B cell (primary cell): ENCODE data around the gene DISP2. TPM values are rescaled to one million over a fixed set of nuclear protein-coding genes. Genes with fewer than 3 reads are reported as not detected.

ENCODE experiments used
- ATAC-seq: fragments of 200-7000 bp; cut with Tn5 transposase; one replicate; pipeline ENCODE4 v1.10.0; 2021; ENCODE audit warnings: low read depth, mild to moderate bottlenecking, moderate number of reproducible peaks, moderate library complexity
- CTCF ChIA-PET: fragments of 350-600 bp; sonication (Branson Sonifier 250); formaldehyde crosslinking; loops from one replicate; lab custom pipeline; 2021; ENCODE audit warnings: antibody characterized with exemption, inconsistent platforms; lab: Charles Lee
- POLR2A ChIA-PET: fragments of 350-600 bp; sonication (Branson Sonifier 250); formaldehyde crosslinking; loops from one replicate; lab custom pipeline; 2021; ENCODE audit warnings: antibody characterized with exemption; lab: Charles Lee
- DNase-seq: peaks from one replicate; pipeline ENCODE4 v3.0.0; 2013
- H2AFZ ChIP-seq: 2 replicates; pipeline ENCODE4 v1.6.1; 2012; ENCODE audit warnings: mild to moderate bottlenecking, low read depth, low read length; ENCODE audit not compliant: insufficient read depth, poor library complexity, severe bottlenecking
- H3K27ac ChIP-seq, 2 donors: 1 replicate in 1 of 2; 2 replicates in 1 of 2; pipeline ENCODE4 v1.5.1; 2012 to 2013; ENCODE audit warnings: low read length in 2 of 2, mild to moderate bottlenecking in 2 of 2, moderate library complexity in 1 of 2
- H3K27me3 ChIP-seq, 4 experiments: fragments of 200-600 bp in 1 of 4; sonication (generic) in 1 of 4; replicated peaks in 1 of 4; 1 replicate in 2 of 4; 2 replicates in 2 of 4; pipeline versions ENCODE4 v1.6.1 to v1.7.0; 2013 to 2016; ENCODE audit warnings: low read length in 3 of 4, mild to moderate bottlenecking in 2 of 4, mixed read lengths in 1 of 4, moderate library complexity in 1 of 4; ENCODE audit not compliant: insufficient read depth in 4 of 4, control insufficient read depth in 3 of 4; ENCODE audit errors: control extremely low read depth in 1 of 4
- H3K36me3 ChIP-seq, 2 experiments: replicated peaks in 1 of 2; 1 replicate in 1 of 2; 2 replicates in 1 of 2; pipeline versions ENCODE4 v1.6.1 to v1.7.1; 2013; ENCODE audit warnings: low read length in 1 of 2; ENCODE audit not compliant: insufficient read depth in 2 of 2, control insufficient read depth in 1 of 2; ENCODE audit errors: control extremely low read depth in 1 of 2, extremely low read depth in 1 of 2
- H3K4me1 ChIP-seq, 2 donors: fragments of 200-600 bp in 1 of 2; sonication (generic) in 1 of 2; 1 replicate in 1 of 2; 2 replicates in 1 of 2; pipeline versions ENCODE4 v1.5.1 to v1.6.1; 2013 to 2017; ENCODE audit warnings: low read length in 2 of 2; ENCODE audit not compliant: control insufficient read depth in 2 of 2, insufficient read depth in 2 of 2
- H3K4me2 ChIP-seq: replicated peaks from 2 replicates; pipeline ENCODE3; 2012; ENCODE audit warnings: mild to moderate bottlenecking, low read depth, low read length; ENCODE audit not compliant: poor library complexity, severe bottlenecking
- H3K4me3 ChIP-seq, 5 experiments: fragments of 200-600 bp in 1 of 5; sonication (generic) in 1 of 5; 1 replicate in 3 of 5; 2 replicates in 2 of 5; pipeline versions ENCODE4 v1.5.1 to v1.7.0; 2011 to 2016; ENCODE audit warnings: low read length in 4 of 5, mild to moderate bottlenecking in 4 of 5, low read depth in 2 of 5, control low read depth in 1 of 5, moderate library complexity in 1 of 5; ENCODE audit not compliant: insufficient read depth in 1 of 5; ENCODE audit errors: control extremely low read depth in 1 of 5, extremely low read depth in 1 of 5
- H3K79me2 ChIP-seq: fragments of 200-600 bp; sonication (generic); one replicate; pipeline ENCODE4 v1.6.0; 2016; ENCODE audit warnings: low read length; ENCODE audit not compliant: control insufficient read depth, insufficient read depth
- H3K9ac ChIP-seq: fragments of 200-600 bp; sonication (generic); 2 replicates; pipeline ENCODE4 v1.6.1; 2017; ENCODE audit warnings: mild to moderate bottlenecking, low read length, moderate library complexity
- H3K9me3 ChIP-seq, 3 donors: one replicate each; pipeline versions ENCODE4 v1.6.1 to v1.7.1; 2013; ENCODE audit warnings: low read length in 2 of 3; ENCODE audit not compliant: control insufficient read depth in 2 of 3, insufficient read depth in 1 of 3; ENCODE audit errors: control extremely low read depth in 1 of 3
- H4K20me1 ChIP-seq: 2 replicates; pipeline ENCODE4 v1.6.0; 2012; ENCODE audit warnings: mild to moderate bottlenecking, low read length; ENCODE audit not compliant: insufficient read depth, control insufficient read depth, poor library complexity, severe bottlenecking
- H3K27ac Mint-ChIP-seq: one replicate; pipeline ENCODE4 v1.8.0; 2021; ENCODE audit warnings: mixed read lengths
- H3K27me3 Mint-ChIP-seq: one replicate; pipeline ENCODE4 v1.8.0; 2021; ENCODE audit warnings: mixed read lengths
- H3K4me1 Mint-ChIP-seq: one replicate; pipeline ENCODE4 v1.8.0; 2021; ENCODE audit warnings: mixed read lengths
- H3K4me3 Mint-ChIP-seq: one replicate; pipeline ENCODE4 v1.8.0; 2021; ENCODE audit warnings: mixed read lengths
- H3K9me3 Mint-ChIP-seq: one replicate; pipeline ENCODE4 v1.8.0; 2022; ENCODE audit warnings: mixed read lengths; ENCODE audit not compliant: insufficient read depth
- EZH2 ChIP-seq: IDR thresholded peaks from 2 replicates; pipeline ENCODE4 v1.6.1; 2012; ENCODE audit warnings: borderline replicate concordance, low read depth, mild to moderate bottlenecking, moderate library complexity, low read length; ENCODE audit not compliant: insufficient read depth, poor library complexity, severe bottlenecking
- WGBS: methylation state at CpG from one replicate; pipeline ENCODE4 v1.1.5; 2013; ENCODE audit warnings: missing lambda C conversion rate; ENCODE audit not compliant: insufficient coverage; 5-methylcytosine and 5-hydroxymethylcytosine counted together
- intact Hi-C: fragments of 100-400 bp; cut with micrococcal nuclease; formaldehyde crosslinking; loops from one replicate; pipeline ENCODE4 v1.10.0; 2022
- polyA plus RNA-seq: library from polyadenylated mRNA; depleted of rRNA; stranded (reverse); fragments of >200 nt; gene quantifications from 2 replicates; pipeline ENCODE4 v1.2.3, GENCODE V29; 2012
- total RNA-seq, 2 donors: library from RNA; stranded (reverse); fragments of 120-200 nt in 1 of 2; gene quantifications; 1 replicate in 1 of 2; 2 replicates in 1 of 2; pipeline versions ENCODE4 v1.2.3 to v1.2.4, GENCODE V29; 2013 to 2022
- TF ChIP-seq, protein P1 (sequence below): fragments of 200-600 bp; IDR thresholded peaks from one replicate; pipeline ENCODE4 v1.8.0; 2022; ENCODE audit warnings: antibody characterized with exemption, mild to moderate bottlenecking

Gene DISP2
- total and polyA plus RNA-seq, 2 donors (not counting 1 experiment from before 2014, with no cell fraction given) = 0.13 to 0.71 TPM

DNA sequence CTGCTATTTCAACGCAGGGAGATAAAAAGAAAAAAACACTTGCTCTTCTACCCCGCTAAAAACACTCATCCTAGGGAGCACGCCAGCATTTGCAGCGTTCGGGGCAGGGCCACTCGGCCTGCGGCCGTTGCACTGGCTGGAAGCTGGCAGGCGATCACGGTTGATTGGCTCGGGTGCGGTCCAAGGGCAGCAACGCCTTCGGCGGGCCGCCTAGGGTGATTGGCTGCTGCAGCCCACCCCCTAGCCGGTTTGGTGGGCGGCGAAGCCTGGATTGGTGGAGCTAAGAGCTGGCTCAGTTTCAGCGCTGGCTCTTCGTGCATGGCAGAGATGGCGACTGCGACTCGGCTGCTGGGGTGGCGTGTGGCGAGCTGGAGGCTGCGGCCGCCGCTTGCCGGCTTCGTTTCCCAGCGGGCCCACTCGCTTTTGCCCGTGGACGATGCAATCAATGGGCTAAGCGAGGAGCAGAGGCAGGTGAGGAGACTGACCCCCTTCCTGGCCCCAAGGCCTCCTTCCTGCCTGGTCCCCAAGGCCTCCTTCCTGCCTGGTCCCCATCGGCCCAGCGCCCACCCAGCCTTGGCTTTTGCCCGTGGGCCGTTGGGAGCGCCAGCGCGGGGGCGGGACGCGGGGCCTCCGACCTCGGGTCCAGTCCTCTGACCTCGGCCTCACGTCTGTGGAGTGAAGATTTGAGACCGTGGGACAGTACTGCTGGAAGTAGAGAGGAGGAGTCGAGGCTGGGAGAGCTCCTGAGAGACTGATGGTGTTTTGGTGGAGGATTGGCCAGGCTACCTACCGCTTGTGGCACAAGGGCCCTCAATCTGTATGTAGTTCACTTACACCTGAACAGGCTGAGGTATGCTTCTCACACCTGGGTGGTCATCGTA lies 47.7 kb downstream of the DISP2 start, which contains the start of gene IVD:
Gene IVD (plus strand): TSS at position 295 of the 881 bp plus-strand sequence. CDS start 33 bp downstream, at position 328.
- Histone ChIP-seq H3K4me1 (peaks cover 24 to 29% of the 10 kb centered on the region in 2 donors), H3K9ac (peak within 1 kb of the TSS; percentile 81), H3K9me3 (no peaks in the 10 kb centered on the region), H3K27me3 (no peaks in the 10 kb centered on the region), H2AFZ (peak within 1 kb of the TSS; percentile 84), H3K27ac (peak within 1 kb of the TSS; percentile 59 to 84), H3K4me3 (peak within 1 kb of the TSS; percentile 52 to 81 (median 70)), H3K4me2 (peak within 1 kb of the TSS; percentile 96), H3K79me2 (peaks cover 13% of the 10 kb centered on the region), H3K36me3 (peaks cover 6 to 24% of the 10 kb centered on the region in 2 experiments), H4K20me1 (no peaks in the 10 kb centered on the region)
- H3K4me3 Mint-ChIP-seq = peak within 1 kb of the TSS; percentile 94
- intact Hi-C loops = loop anchor here (1.0 to 5.0 kb wide), 4 partner anchors 23 to 65 kb away; partner anchors contain the start of genes BAHD1, CHST14 and KNSTRN
- peaks cover 35% of the 10 kb centered on the region for H3K4me1 Mint-ChIP-seq
- H3K27ac Mint-ChIP-seq = peak within 1 kb of the TSS; percentile 89
- H3K27me3 Mint-ChIP-seq = no peaks in the 10 kb centered on the region
- H3K9me3 Mint-ChIP-seq = no peaks in the 10 kb centered on the region
- DNase-seq = peak; percentile 84
- WGBS = under 1% methylated on average over 53 of the region's 54 CpGs
- TF ChIP-seq, protein P1, sequence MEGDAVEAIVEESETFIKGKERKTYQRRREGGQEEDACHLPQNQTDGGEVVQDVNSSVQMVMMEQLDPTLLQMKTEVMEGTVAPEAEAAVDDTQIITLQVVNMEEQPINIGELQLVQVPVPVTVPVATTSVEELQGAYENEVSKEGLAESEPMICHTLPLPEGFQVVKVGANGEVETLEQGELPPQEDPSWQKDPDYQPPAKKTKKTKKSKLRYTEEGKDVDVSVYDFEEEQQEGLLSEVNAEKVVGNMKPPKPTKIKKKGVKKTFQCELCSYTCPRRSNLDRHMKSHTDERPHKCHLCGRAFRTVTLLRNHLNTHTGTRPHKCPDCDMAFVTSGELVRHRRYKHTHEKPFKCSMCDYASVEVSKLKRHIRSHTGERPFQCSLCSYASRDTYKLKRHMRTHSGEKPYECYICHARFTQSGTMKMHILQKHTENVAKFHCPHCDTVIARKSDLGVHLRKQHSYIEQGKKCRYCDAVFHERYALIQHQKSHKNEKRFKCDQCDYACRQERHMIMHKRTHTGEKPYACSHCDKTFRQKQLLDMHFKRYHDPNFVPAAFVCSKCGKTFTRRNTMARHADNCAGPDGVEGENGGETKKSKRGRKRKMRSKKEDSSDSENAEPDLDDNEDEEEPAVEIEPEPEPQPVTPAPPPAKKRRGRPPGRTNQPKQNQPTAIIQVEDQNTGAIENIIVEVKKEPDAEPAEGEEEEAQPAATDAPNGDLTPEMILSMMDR = no peak
- TF ChIP-seq EZH2 = no peak
- peak; percentile 97 for ATAC-seq
- POLR2A ChIA-PET = interaction anchor here (0.5 to 2.3 kb wide), 9 partner anchors 14 to 928 kb away, joined by 3 to 8 read pairs (median 3); partner anchors contain the start of genes BAHD1 and KNSTRN
- CTCF ChIA-PET = interaction anchor here (1.2 to 5.4 kb wide), 8 partner anchors 16 to 97 kb away, joined by 3 to 32 read pairs (median 10); no protein-coding TSS in a partner anchor
